ENCODE measurements around the gene ATF6. TPM values are rescaled to one million over a fixed set of nuclear protein-coding genes. Genes with fewer than 3 reads are reported as not detected.

Gene ATF6
- total RNA-seq, 1 donor from 2014 or later: 31.0 TPM

DNA sequence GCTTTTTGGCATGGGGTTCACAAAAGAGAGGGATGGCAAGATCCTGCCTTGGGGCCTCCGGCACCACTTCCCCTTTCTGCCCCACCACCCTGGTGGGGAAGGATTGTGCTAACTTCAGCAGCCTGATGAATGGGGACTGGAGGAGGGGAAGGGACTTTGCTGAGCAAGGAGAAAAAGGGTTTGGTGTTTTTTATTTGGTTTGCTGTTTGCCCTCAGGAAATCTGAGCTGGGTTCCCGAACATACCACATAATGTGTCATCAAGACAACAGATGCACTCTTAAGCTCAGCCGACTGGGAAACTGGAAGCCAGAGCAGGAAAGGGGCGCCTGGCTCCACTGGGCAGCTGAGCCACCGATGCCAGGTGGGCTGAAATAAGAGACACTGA lies 237.7 kb downstream of the ATF6 start:
- DNase-seq: no peak

DNA sequence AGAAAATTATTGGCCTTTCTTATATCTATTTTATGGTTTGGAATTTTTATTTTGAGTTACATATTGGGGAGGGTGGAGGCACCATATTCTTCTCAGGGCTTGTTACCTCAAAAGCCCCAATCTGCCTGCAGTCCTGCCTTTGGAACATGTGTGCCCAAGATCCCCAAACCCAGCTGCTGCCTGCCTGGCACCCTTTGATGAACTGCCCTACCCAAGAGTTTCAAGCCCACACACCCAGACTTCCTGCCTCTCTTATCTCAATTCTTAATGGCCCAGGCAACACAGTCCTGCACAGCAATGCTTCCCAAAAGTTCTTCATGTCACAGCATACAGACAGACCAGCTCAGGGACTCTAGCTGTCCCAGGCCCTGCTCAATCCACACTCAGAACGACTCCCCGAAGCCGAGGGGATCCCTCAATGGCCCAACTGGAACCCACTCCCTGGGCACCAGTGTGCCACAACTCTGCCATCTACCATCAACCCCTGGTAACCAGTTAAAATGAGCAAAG lies 238.4 kb downstream of the ATF6 start:
- DNase-seq: no peak

DNA sequence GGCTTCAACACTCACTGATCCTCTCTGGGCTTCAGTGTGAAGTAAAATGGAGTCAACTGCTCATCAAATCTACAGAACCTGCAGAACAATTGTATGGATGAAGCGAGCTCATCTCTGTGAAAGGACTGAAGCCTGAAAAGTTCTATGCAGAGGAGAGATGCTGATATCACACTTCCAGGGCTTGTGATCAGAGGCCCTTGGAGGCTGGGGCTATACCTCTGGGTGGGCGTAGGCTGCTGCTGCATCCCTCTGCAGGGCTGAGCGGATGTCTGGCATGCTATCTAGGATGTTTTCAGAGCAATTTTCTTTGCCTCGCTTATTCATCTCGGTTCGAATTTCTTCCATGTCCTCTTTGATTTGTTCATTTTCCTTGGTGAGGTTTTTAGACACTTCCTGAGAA lies 240.0 kb downstream of the ATF6 start:
- no peak for DNase-seq

DNA sequence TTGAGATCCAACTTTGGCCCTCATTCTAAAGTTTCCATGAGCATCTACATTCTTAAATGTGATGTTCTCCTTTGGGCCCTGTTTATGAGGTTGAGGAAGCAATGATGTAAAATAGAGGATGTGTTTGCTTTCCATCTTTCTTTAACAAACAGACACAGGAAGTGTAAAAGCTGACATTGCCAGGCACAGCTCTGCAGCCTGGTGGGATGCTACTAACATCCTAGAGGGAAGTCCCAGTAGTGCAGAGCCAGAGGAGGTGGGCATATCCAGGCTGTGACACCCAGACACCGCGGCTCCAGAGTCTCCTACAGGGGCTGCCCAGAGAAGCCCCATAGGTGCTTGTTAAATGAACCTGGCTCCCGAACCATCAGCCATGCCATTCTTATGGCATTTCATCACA lies 241.3 kb downstream of the ATF6 start:
- no peak for DNase-seq

DNA sequence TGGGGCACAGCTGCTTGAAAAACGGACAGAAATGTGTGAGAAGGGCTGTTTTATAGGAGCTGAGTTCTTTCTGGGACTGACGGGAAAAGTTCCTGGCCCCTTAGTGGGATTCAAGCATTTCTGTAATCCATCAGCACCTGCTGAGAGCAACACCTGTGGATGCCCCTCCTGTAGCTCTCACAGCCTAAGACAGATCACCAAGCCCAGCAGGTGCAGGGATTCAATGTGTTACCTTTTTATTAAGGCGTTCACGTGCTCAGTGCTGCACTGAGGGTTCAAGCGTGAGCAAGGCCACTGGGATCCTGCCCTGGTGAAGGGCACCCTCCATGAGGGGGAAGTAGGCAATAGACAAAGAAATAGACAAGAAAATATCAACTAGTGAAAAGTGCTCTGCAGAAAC lies 242.7 kb downstream of the ATF6 start:
- DNase-seq: no peak

DNA sequence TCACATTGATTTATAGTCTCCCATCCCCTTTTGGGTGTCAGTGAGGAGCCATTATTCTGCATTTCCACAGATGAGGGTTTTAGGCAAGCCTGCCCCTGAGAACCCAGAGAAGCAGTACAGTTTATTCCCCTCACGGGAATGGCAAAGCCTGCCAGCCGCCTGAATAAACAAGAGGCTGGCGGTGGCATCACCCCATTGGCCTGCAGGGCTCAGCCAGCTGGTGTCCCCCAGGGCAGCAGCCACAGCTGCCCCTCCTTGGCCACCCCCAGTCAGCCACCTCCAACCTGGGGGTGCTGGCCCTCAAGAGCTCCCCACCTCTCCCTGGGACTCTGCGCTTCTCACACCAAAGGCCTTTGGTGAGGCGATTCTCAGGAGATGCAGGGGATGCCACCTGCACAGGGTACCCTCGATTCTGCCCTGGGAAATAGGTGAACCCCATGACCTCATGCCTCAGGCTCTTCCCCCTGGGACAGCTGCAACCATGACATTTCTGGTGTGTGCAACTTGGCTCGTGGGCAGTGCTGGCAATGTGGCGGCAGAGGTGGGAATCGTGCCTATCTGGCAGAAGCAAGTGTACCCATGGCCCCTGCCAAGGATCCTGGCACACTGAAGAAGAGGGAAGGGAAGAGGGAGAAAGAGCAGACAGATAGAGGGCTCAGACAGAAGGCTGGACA lies 243.5 kb downstream of the ATF6 start:
- DNase-seq: no peak

DNA sequence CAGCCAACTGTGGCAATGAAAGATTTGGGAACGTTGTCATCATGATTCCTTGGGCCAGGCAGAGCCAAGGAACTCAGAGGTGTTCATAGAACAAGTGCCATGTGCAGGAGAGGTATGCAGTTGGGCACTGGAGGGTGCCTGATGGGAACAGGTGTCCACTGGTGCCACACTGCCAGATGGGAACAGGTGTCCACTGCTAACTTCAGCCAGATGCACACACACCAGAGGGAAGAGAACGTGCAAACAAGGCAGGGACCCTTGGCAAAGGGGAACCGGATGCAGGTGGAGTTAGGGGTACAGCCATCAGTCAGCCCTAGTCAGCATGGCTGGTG lies 244.0 kb downstream of the ATF6 start:
- no peak for DNase-seq

DNA sequence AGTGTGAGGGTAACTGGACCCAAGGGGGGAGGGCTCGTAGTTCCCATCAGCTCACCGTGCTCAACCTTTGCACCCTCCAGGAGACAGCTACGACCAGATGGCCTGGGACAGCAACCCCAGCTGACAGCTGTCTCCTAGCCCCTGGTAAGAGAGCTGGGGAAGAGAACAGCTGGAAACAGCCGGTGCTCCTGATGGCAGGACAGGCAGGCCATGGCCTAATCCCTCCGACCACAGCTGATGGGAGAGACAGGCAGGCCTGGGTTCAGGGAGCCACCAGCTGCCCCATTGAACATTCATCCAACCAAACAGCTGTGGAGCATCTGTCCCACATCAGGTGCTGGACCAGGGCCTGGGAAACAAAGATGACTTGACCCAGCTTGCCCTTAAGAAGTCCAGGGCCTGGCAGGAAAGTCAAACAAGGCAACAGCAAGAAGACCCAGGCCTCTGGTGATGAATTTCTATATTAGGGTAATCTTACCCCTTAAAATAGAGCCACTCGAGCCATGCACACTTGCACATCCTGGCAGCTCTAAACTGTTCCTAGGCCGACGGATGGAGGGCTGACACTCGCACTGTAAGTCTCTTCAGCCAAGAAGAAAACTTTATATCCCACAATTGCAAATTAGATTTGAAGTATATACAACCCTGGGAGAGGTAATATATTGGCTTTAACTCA lies 245.4 kb downstream of the ATF6 start:
- DNase-seq: no peak

DNA sequence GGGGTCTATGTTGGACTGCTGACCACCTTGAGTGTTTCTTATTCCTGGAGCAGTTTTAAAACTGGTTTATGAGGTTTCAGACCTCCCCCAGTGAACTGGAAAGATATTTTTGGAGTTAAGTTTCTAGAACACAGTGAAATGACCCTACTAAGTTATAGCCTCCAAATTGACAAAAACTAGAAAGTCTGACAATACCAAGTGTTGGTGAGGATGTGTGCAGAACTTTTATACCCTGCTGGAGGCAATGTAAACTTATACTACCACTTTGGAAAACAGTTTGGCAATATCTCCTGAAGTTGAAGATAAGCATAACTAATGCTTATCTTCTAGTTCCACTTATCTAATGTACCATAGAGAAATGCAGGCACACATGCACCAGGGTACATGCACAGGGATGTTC lies 247.2 kb downstream of the ATF6 start:
- DNase-seq: no peak

Small RNAs within 50 kb of the gene (small RNA-seq; reads per million reads assigned to genes)
- not detected for gene RN7SL466P

Other genes with a start within 250 kb of the ATF6 start
- 0.31 TPM for gene HSPA6, start 241.8 kb upstream of the ATF6 start, total RNA-seq
- 4.7 TPM for gene FCGR3A, start 216.5 kb upstream of the ATF6 start, total RNA-seq
- 0.31 TPM for gene FCGR3B, start 135.1 kb upstream of the ATF6 start, total RNA-seq
- 0.47 TPM for gene FCGR2B, start 103.2 kb upstream of the ATF6 start, total RNA-seq
- not detected for gene FCRLA, start 59.1 kb upstream of the ATF6 start, total RNA-seq
- gene FCRLB, start 44.8 kb upstream of the ATF6 start, total RNA-seq: 3.1 TPM
- 83.0 TPM for gene DUSP12, start 16.5 kb upstream of the ATF6 start, total RNA-seq